ENCODE measurements around the gene TMEM131.
"Not testable (repeated sequence)": the region's sequence is repeated elsewhere in the genome, so short reads cannot be mapped to it uniquely, and the experiment has no call there.

Gene TMEM131

GRCh38 chr2:97950329-97951154 lies 45.2 kb downstream of the TMEM131 start:
- no peak for DNase-seq

GRCh38 chr2:97948926-97949325 lies 46.8 kb downstream of the TMEM131 start:
- DNase-seq, result no peak

- DNase-seq, result no peak
Observed at GRCh38 chr2:97945791-97946190, 50.0 kb downstream of the TMEM131 start.

- DNase-seq, result no peak
Observed at GRCh38 chr2:97936881-97937280, 58.9 kb downstream of the TMEM131 start.

GRCh38 chr2:97936199-97936598 lies 59.5 kb downstream of the TMEM131 start:
- peak; percentile 51 for DNase-seq

- DNase-seq, result no peak
Observed at GRCh38 chr2:97935719-97936161, 60.0 kb downstream of the TMEM131 start.

GRCh38 chr2:97932975-97933662 lies 62.6 kb downstream of the TMEM131 start:
- DNase-seq, result no peak

GRCh38 chr2:97931858-97932225 lies 63.9 kb downstream of the TMEM131 start:
- DNase-seq, result no peak

- DNase-seq, result no peak
Observed at GRCh38 chr2:97931118-97931857, 64.5 kb downstream of the TMEM131 start.

- DNase-seq, result no peak
Observed at GRCh38 chr2:97928591-97928990, 67.2 kb downstream of the TMEM131 start.

GRCh38 chr2:97926946-97927345 lies 68.8 kb downstream of the TMEM131 start:
- no peak for DNase-seq

- DNase-seq, result no peak
Observed at GRCh38 chr2:97924194-97924593, 71.6 kb downstream of the TMEM131 start.

- no peak for DNase-seq
Observed at GRCh38 chr2:97919858-97920257, 75.9 kb downstream of the TMEM131 start.

- DNase-seq, result no peak
Observed at GRCh38 chr2:97918818-97919217, 76.9 kb downstream of the TMEM131 start.

- not testable (repeated sequence) for DNase-seq
Observed at GRCh38 chr2:97917668-97918067, 78.1 kb downstream of the TMEM131 start.

GRCh38 chr2:97914691-97915213 lies 81.0 kb downstream of the TMEM131 start:
- no peak for DNase-seq

GRCh38 chr2:97913846-97914245 lies 81.9 kb downstream of the TMEM131 start:
- no peak for DNase-seq

GRCh38 chr2:97911922-97912575 lies 83.7 kb downstream of the TMEM131 start:
- DNase-seq, result no peak

- DNase-seq, result no peak
Observed at GRCh38 chr2:97911206-97911921, 84.4 kb downstream of the TMEM131 start.

GRCh38 chr2:97910403-97911205 lies 85.1 kb downstream of the TMEM131 start:
- DNase-seq, result no peak

- DNase-seq, result no peak
Observed at GRCh38 chr2:97908208-97908676, 87.5 kb downstream of the TMEM131 start.
